Measurements from ENCODE around the gene C3orf20. TPM values are rescaled to one million over a fixed set of nuclear protein-coding genes. Genes with fewer than 3 reads are reported as not detected.

The C3orf20 gene
- total and polyA plus RNA-seq, 2 of the 13 experiments (the other 11 are each of a cell fraction or from before 2014, with no cell fraction given) = 0.03 to 0.04 TPM

DNA sequence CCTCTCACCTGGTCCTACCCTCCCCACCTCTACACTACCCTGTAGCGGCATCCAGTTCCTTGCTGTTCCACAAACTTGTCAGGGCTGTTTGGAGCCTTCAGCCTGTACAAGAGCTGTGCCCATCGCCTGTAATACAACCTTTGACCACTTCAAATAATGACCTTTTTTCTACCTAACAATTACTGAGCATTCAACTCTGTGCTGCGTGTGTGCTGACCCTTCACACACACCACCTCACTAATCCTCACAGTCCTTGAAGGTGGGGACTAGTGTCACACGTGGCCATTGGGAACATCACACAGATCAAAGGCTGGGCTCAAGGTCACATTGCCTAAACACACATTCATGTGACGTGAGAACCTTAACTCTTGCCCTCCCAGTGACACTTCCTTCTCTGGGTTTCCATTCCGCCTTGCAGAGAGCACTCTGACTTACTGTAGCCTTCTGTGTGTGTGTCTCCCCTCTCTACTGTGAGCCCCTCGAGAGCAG is 3.1 kb downstream of the C3orf20 start (continued):
- TF ChIP-seq ZNF615 (CRISPR knock-in tag; IDR thresholded peaks at IDR 0.05; ENCODE audit: borderline replicate concordance) = no peak
- TF ChIP-seq JUN (CRISPR knock-in tag; IDR thresholded peaks at IDR 0.05) = peak; percentile 86
- TF ChIP-seq, protein P1, sequence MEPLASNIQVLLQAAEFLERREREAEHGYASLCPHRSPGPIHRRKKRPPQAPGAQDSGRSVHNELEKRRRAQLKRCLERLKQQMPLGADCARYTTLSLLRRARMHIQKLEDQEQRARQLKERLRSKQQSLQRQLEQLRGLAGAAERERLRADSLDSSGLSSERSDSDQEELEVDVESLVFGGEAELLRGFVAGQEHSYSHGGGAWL (CRISPR knock-in tag; IDR thresholded peaks at IDR 0.05) = no peak
- no peak for TF ChIP-seq TEAD2 (CRISPR knock-in tag; IDR thresholded peaks at IDR 0.05)
- no peak for TF ChIP-seq ZNF841 (CRISPR knock-in tag; IDR thresholded peaks at IDR 0.05; ENCODE audit: borderline replicate concordance)
- TF ChIP-seq ZFP82 (CRISPR knock-in tag; IDR thresholded peaks at IDR 0.05; ENCODE audit: borderline replicate concordance) = no peak
- TF ChIP-seq IRX3 (CRISPR knock-in tag; IDR thresholded peaks at IDR 0.05; ENCODE audit: borderline replicate concordance, low read depth) = peak; percentile 83; the same call in 1 of the 2 replicates
- TF ChIP-seq CHD2 (IDR thresholded peaks at IDR 0.05; ENCODE audit: low read depth, low read length) = no peak
- peak; percentile 63; the same call in 1 of the 2 replicates for TF ChIP-seq BCL3 (CRISPR knock-in tag; IDR thresholded peaks at IDR 0.05)
- TF ChIP-seq, protein P2, sequence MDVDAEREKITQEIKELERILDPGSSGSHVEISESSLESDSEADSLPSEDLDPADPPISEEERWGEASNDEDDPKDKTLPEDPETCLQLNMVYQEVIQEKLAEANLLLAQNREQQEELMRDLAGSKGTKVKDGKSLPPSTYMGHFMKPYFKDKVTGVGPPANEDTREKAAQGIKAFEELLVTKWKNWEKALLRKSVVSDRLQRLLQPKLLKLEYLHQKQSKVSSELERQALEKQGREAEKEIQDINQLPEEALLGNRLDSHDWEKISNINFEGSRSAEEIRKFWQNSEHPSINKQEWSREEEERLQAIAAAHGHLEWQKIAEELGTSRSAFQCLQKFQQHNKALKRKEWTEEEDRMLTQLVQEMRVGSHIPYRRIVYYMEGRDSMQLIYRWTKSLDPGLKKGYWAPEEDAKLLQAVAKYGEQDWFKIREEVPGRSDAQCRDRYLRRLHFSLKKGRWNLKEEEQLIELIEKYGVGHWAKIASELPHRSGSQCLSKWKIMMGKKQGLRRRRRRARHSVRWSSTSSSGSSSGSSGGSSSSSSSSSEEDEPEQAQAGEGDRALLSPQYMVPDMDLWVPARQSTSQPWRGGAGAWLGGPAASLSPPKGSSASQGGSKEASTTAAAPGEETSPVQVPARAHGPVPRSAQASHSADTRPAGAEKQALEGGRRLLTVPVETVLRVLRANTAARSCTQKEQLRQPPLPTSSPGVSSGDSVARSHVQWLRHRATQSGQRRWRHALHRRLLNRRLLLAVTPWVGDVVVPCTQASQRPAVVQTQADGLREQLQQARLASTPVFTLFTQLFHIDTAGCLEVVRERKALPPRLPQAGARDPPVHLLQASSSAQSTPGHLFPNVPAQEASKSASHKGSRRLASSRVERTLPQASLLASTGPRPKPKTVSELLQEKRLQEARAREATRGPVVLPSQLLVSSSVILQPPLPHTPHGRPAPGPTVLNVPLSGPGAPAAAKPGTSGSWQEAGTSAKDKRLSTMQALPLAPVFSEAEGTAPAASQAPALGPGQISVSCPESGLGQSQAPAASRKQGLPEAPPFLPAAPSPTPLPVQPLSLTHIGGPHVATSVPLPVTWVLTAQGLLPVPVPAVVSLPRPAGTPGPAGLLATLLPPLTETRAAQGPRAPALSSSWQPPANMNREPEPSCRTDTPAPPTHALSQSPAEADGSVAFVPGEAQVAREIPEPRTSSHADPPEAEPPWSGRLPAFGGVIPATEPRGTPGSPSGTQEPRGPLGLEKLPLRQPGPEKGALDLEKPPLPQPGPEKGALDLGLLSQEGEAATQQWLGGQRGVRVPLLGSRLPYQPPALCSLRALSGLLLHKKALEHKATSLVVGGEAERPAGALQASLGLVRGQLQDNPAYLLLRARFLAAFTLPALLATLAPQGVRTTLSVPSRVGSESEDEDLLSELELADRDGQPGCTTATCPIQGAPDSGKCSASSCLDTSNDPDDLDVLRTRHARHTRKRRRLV (CRISPR knock-in tag; IDR thresholded peaks at IDR 0.05) = no peak
- TF ChIP-seq THYN1 (CRISPR knock-in tag; IDR thresholded peaks at IDR 0.05; ENCODE audit: borderline replicate concordance, low read depth) = no peak
- TF ChIP-seq ZHX1 (CRISPR knock-in tag; IDR thresholded peaks at IDR 0.05; ENCODE audit: low read depth) = peak; percentile 95
- no peak; the same call in 1 of the 2 replicates for TF ChIP-seq TFAP4 (IDR thresholded peaks at IDR 0.05; ENCODE audit: borderline replicate concordance, low read depth)
- peak; percentile 99 for TF ChIP-seq TBX2 (CRISPR knock-in tag; IDR thresholded peaks at IDR 0.05; ENCODE audit: borderline replicate concordance)
- no peak for TF ChIP-seq ZNF382 (CRISPR knock-in tag; IDR thresholded peaks at IDR 0.05; ENCODE audit: borderline replicate concordance)
- TF ChIP-seq RFX5 (IDR thresholded peaks at IDR 0.05; ENCODE audit: low read depth, low read length) = peak; percentile 93
- no peak for TF ChIP-seq STAT5B (CRISPR knock-in tag; IDR thresholded peaks at IDR 0.05)
- no peak for TF ChIP-seq AGO2 (optimal IDR thresholded peaks at IDR 0.05; ENCODE audit: low read depth, low read length)
- peak; percentile 75 for TF ChIP-seq GATAD1 (CRISPR knock-in tag; IDR thresholded peaks at IDR 0.05)

Measured in HepG2 (cell line).